Subcutaneous abdominal adipose tissue (tissue), 5 donors: Measurements from ENCODE around the gene RBM7.

Experiments used
- H3K27ac ChIP-seq: one replicate; pipeline ENCODE4 v1.7.0; 2013; ENCODE audit warnings: low read depth, mild to moderate bottlenecking, inconsistent platforms, low read length, moderate library complexity
- H3K27me3 ChIP-seq, 5 donors: one replicate each; pipeline ENCODE4 v1.7.0; 2013; ENCODE audit warnings: low read length in 5 of 5, inconsistent platforms in 1 of 5; ENCODE audit not compliant: control insufficient read depth in 5 of 5, insufficient read depth in 4 of 5
- H3K36me3 ChIP-seq, 5 donors: one replicate each; pipeline ENCODE4 v1.7.0; 2013; ENCODE audit warnings: low read length in 5 of 5; ENCODE audit not compliant: control insufficient read depth in 5 of 5, insufficient read depth in 5 of 5
- H3K4me1 ChIP-seq, 5 donors: one replicate each; pipeline ENCODE4 v1.7.0; 2013; ENCODE audit warnings: low read length in 5 of 5, mild to moderate bottlenecking in 3 of 5, moderate library complexity in 1 of 5; ENCODE audit not compliant: control insufficient read depth in 5 of 5, insufficient read depth in 5 of 5
- H3K4me3 ChIP-seq, 5 donors: one replicate each; pipeline ENCODE4 v1.7.0; 2013; ENCODE audit warnings: low read length in 5 of 5, low read depth in 1 of 5
- H3K9ac ChIP-seq, 5 donors: one replicate each; pipeline ENCODE4 v1.7.0; 2013; ENCODE audit warnings: low read length in 5 of 5, mild to moderate bottlenecking in 4 of 5, moderate library complexity in 3 of 5
- H3K9me3 ChIP-seq, 5 donors: one replicate each; pipeline ENCODE4 v1.7.0; 2013; ENCODE audit warnings: low read length in 5 of 5; ENCODE audit not compliant: control insufficient read depth in 5 of 5
- donor health status: healthy.
- donor health status: healthy.
- donor health status: healthy.
- donor health status: healthy.
- donor health status: healthy.

RBM7 gene

DNA sequence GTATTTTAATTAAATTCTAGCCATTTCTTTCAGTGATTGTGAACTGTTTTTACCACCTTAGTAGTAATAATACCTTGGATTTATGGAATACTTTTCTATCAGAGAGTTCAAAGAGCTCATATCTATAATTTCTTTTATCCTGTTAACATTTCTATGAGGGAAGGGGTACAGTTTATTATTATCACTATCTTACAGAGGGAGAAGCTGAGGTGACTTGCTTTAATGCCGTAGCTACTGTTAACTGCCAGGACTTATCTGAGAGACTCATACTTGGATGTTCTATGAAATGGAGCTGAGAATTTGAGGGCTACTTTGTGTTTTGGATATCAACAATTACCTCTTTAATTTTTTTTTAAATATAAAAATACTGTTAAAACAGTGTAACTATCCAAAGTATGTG is 42.1 kb downstream of the RBM7 start:
- Histone ChIP-seq H3K27me3 (no peaks in the 10 kb centered on the region), H3K4me1 (peaks cover 0 to 18% (median 15%) of the 10 kb centered on the region in 5 donors), H3K4me3 (no peak overlapping the region), H3K36me3 (peaks cover 4 to 33% (median 21%) of the 10 kb centered on the region in 5 donors), H3K27ac (no peak overlapping the region), H3K9me3 (no peaks in the 10 kb centered on the region), H3K9ac (no peak overlapping the region)

DNA sequence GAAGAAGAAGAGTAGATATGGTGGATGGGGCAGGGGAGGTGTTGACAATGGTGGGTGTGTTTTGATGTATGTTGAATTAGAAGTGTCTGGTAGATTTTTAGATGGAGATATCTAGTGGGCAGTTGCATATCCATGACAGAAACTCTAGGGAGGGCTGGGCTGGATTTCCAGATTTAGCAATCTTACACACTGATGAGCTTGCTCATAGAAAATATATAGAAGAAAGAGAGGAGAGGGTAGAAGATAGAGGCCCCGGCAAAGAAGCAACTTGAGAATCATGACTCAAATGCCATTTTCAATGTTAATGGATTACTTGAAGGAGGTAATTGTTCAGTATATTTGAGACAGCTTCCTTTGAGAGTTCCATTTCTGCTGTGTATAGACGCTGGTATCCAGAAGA is 47.0 kb downstream of the RBM7 start:
- H3K9me3 ChIP-seq: no peaks in the 10 kb centered on the region
- H3K36me3 ChIP-seq: peaks cover 27 to 65% (median 44%) of the 10 kb centered on the region in 5 donors

GRCh38 chr11:114447892-114448291 is 47.4 kb downstream of the RBM7 start:
- Histone ChIP-seq H3K27me3 (no peaks in the 10 kb centered on the region), H3K4me3 (no peak overlapping the region), H3K9me3 (no peaks in the 10 kb centered on the region), H3K27ac (no peak overlapping the region), H3K36me3 (peaks cover 29 to 65% (median 48%) of the 10 kb centered on the region in 5 donors), H3K4me1 (no peaks in the 10 kb centered on the region), H3K9ac (no peak overlapping the region)

More for the DNA sequence above, 47.0 kb downstream of the RBM7 start:
- H3K27me3 ChIP-seq: no peaks in the 10 kb centered on the region
- H3K27ac ChIP-seq: no peak overlapping the region
- no peaks in the 10 kb centered on the region for H3K4me1 ChIP-seq
- H3K4me3 ChIP-seq: no peak overlapping the region
- no peak overlapping the region for H3K9ac ChIP-seq

DNA sequence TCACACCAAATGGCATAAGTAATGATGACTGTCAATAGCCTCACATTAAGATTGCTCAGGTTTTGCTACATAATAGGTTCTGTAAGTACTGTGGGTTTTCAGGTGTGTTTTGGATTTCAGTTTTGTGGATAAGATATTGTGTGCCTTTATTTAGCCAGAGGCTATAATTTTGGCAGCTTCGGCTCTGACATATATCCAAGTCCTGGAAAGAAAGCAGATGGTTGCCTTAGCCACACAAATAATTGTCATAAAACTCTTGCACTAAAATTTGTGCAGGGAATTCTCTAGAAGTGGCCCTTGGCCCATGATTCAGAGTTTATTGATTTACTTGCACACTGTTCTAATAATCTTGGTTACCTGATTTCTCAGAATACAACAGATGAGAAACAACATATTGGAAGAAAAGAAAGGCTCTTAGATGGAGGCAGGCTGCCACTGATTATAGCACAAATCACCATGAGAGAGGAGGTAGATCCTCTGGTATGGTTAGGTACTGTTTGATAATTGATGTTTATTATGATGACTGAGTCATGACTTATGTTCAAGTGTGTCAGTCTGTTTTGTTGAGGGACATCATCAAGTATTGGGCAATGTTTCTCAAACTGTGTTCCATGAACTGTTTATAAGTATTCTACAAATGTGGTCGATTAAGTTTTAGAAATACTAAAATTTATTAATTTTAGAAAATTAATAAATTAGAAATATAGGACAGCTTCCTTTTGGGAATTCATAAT is 48.5 kb downstream of the RBM7 start:
- Histone ChIP-seq H3K9ac (no peak overlapping the region), H3K27me3 (no peaks in the 10 kb centered on the region), H3K9me3 (no peaks in the 10 kb centered on the region), H3K27ac (no peak overlapping the region), H3K4me1 (no peaks in the 10 kb centered on the region), H3K36me3 (peaks cover 38 to 71% (median 53%) of the 10 kb centered on the region in 5 donors), H3K4me3 (no peak overlapping the region)

- H3K4me1 ChIP-seq: no peaks in the 10 kb centered on the region
- no peak overlapping the region for H3K27ac ChIP-seq
- H3K36me3 ChIP-seq: peaks cover 38 to 62% (median 45%) of the 10 kb centered on the region in 5 donors
- H3K9me3 ChIP-seq: no peaks in the 10 kb centered on the region
- H3K4me3 ChIP-seq: no peak overlapping the region
- H3K27me3 ChIP-seq: no peaks in the 10 kb centered on the region
- no peak overlapping the region for H3K9ac ChIP-seq
Measured at GRCh38 chr11:114449845-114450244, 49.4 kb downstream of the RBM7 start.

- no peak overlapping the region for H3K27ac ChIP-seq
- no peak overlapping the region for H3K4me3 ChIP-seq
- H3K4me1 ChIP-seq: no peaks in the 10 kb centered on the region
- peaks cover 34 to 49% (median 35%) of the 10 kb centered on the region in 5 donors for H3K36me3 ChIP-seq
- H3K9me3 ChIP-seq: no peaks in the 10 kb centered on the region
- no peak overlapping the region for H3K9ac ChIP-seq
- H3K27me3 ChIP-seq: no peaks in the 10 kb centered on the region
Measured at GRCh38 chr11:114452399-114452798, 51.9 kb downstream of the RBM7 start.
